ENCODE data around the gene KIAA1671.

Gene KIAA1671

DNA sequence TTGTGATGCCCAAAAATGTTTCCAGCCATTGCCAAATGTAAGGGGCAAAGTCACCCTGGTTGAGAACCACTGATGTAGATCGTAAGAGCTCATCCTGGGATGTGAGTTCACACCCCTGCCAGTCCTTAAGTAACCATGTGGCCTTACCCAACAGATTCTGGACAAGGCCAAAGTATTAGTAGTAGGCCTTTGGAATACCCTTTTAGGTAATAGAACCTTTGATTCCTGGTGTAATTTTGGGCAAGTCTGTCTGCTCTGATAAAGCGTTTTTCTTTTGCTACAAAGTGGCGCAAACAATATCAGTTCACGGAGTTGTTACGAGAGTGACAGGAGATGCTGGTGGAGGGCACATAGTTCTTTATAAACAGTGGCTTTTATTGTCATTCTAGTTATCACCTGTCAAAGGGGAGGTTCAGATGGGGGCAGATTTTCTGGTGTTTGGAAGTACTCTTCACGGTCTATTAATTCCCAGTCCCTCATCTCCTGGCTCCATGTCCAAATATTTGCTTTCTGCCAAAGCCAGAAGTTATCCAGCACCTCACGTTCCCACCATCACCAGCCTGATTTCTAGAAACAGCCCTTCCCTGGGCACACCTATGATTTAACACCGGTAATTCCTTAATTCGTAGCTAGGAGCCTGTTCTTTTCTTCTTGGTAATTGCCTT, 173.3 kb downstream of the KIAA1671 start:
- TF ChIP-seq, protein P1, sequence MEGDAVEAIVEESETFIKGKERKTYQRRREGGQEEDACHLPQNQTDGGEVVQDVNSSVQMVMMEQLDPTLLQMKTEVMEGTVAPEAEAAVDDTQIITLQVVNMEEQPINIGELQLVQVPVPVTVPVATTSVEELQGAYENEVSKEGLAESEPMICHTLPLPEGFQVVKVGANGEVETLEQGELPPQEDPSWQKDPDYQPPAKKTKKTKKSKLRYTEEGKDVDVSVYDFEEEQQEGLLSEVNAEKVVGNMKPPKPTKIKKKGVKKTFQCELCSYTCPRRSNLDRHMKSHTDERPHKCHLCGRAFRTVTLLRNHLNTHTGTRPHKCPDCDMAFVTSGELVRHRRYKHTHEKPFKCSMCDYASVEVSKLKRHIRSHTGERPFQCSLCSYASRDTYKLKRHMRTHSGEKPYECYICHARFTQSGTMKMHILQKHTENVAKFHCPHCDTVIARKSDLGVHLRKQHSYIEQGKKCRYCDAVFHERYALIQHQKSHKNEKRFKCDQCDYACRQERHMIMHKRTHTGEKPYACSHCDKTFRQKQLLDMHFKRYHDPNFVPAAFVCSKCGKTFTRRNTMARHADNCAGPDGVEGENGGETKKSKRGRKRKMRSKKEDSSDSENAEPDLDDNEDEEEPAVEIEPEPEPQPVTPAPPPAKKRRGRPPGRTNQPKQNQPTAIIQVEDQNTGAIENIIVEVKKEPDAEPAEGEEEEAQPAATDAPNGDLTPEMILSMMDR (IDR thresholded peaks at IDR 0.05; ENCODE audit: low read depth, low read length), result no peak
- no peak for DNase-seq (ENCODE audit: extremely low read depth, low read depth)

DNA sequence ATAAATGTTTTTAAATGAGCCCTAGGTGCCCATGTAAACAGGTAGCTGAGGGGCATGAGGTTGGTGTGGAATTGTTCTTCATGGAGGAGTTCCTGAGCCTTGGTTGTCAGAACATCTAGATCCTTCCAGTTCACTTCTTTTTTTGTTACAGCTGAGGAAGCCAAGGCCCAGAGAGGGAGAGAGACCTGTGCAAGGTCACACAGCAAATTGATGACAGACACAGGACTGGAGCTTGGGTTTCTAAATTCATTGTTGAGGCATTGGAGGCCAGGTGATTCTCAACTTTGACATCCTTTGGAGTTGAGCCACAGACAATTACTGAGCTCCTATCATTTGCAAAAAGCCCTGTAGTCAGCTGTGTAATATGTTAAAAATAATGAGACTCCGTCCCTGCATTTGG, 174.0 kb downstream of the KIAA1671 start:
- TF ChIP-seq, protein P1 (IDR thresholded peaks at IDR 0.05; ENCODE audit: low read depth, low read length), result no peak

DNA sequence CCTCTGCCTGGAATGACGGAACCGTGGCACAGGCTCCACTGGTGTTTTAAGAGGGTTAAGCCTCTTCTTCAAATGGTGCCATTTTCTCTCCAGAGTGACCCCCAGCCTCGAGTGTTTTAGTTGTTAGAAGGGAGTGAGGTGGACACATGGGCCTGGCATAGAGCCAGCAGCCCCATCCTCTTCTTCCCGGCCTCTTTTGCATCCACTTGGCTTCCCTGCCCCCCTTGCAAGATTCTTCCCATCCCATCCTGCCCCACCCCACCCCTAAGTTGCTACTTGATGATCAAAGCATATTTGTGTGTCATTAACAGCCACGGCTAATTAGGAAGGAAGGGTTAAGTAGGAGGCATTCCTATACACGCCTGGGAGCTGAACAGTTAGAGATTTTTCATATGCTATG, 174.8 kb downstream of the KIAA1671 start:
- TF ChIP-seq, protein P1 (IDR thresholded peaks at IDR 0.05; ENCODE audit: low read depth, low read length), result no peak
- DNase-seq (ENCODE audit: extremely low read depth, low read depth), result no peak

More for the DNA sequence above, 174.0 kb downstream of the KIAA1671 start:
- no peak for DNase-seq (ENCODE audit: extremely low read depth, low read depth)

DNA sequence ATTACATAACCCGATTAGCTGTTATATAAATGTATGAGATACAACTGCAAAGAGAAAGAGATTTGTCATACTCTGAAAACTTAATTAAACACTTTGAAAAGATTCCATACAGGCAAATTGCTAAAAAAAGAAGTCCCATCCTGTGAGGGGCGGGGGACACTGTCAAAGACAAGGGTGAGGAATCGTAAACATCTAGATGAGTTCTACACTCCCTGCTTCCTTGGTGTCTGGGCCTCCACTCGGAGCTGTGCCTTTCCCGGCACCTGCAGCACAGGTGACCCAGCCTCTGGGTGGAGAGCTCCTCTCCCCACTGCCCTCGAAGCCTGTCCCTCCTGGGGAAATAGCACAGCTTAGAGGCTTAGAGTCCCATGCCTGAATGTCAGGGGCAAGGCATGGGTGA, 177.9 kb downstream of the KIAA1671 start:
- TF ChIP-seq, protein P1 (IDR thresholded peaks at IDR 0.05; ENCODE audit: low read depth, low read length), result no peak

DNA sequence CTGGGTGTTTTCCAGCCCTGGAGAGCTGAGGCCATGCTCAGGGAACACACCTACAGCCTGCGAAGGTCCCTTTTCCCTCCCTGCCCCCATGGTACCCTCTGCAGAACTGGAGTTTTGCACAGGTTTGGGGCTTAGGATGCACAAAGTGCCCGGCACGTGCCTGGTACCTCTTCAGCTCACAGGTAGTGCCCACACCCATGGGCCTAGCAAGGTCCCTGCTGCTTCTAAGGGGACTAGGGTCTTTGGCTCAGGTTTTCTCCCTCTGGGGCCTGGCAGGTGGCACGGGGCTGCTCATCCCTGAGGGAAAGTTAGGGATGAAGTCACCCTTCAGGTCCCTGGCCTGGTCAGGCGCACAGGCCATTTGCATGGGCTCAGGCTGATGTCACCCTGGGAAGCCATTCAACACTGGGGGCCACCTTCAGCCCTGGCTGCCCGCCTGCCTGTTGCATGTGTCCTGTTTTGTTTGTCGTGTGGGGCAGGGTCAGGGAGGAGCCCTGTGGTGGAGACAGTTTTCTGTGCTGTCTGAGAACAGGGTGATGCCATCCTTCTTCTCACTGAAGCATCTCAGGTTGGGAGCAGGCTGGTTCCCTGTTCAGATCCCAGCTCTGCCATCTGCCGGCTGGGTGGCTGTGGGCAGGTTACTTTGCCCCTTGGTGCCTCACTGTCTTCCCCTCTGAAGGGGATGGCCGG, 178.8 kb downstream of the KIAA1671 start:
- TF ChIP-seq, protein P1 (IDR thresholded peaks at IDR 0.05; ENCODE audit: low read depth, low read length), result no peak
- DNase-seq (ENCODE audit: extremely low read depth, low read depth), result no peak

More for the DNA sequence above, 177.9 kb downstream of the KIAA1671 start:
- no peak for DNase-seq (ENCODE audit: extremely low read depth, low read depth)

DNA sequence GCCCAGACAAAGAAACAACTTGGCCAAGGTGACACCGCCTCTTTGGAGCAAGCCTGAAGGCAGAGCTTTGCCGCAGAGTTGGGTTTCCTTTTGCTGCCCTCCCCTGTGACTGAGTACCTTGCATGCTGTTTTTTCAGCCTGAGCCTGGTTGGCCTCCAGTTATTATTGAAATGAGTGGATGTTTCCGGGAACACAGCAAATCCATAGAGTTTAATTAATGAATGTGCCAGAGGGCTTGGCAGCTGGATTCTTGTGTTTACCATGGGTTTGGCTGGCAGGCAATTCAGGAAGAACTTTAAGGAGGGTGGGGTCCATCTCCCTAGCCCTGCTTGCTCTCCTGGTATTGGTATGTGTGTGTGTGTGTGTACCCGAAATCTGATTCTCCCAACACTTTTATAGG, 181.5 kb downstream of the KIAA1671 start:
- no peak for DNase-seq (ENCODE audit: extremely low read depth, low read depth)
- TF ChIP-seq, protein P1 (IDR thresholded peaks at IDR 0.05; ENCODE audit: low read depth, low read length), result no peak

DNA sequence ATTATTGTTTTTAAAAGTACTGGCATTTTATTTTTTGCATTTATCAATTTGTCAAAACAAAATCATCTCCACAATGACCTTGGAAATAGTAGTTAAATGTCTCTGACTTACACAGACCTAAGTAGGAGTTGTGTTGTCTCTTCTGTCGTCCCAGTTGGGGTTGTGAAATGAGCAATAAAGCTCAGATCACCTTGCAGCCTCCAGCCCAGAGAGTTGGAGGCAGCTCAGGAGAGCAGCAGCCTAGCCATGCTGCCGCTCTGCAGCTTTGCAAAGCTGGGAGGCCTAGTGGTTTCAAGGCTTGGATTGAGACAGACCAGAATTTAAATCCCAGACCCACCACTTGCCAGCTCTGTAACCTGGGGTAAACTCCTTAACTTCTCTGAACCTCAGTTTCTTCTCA, 181.9 kb downstream of the KIAA1671 start:
- DNase-seq (ENCODE audit: extremely low read depth, low read depth), result no peak
- TF ChIP-seq, protein P1 (IDR thresholded peaks at IDR 0.05; ENCODE audit: low read depth, low read length), result no peak

Measured in AG09319 (cell line).